ENCODE data around the gene MTCL1.

Gene MTCL1

GRCh38 chr18:8658858-8659485, 46.4 kb upstream of the MTCL1 start:
- Histone ChIP-seq H3K79me1 (ENCODE audit: low read length) (no peaks in the 10 kb centered on the region), H4K8ac (ENCODE audit: low read depth, low read length) (no peak overlapping the region), H3K27ac (ENCODE audit: low read depth, low read length) (no peak overlapping the region), H3K18ac (ENCODE audit: low read length) (no peak overlapping the region), H2BK5ac (ENCODE audit: low read depth, low read length, poor library complexity) (no peak overlapping the region), H3K4ac (ENCODE audit: low read depth, low read length) (no peak overlapping the region), H3K4me1 (ENCODE audit: control insufficient read depth in 1 of 2, insufficient read depth in 2 of 2, low read length in 2 of 2) (peaks cover 0 to 3% of the 10 kb centered on the region in 2 experiments), H2AK5ac (ENCODE audit: low read length) (no peak overlapping the region), H3K4me3 (ENCODE audit: low read depth, low read length) (no peak overlapping the region), H3K9ac (ENCODE audit: low read length) (no peak overlapping the region), H3K79me2 (ENCODE audit: control insufficient read depth, insufficient read depth, low read length, poor library complexity) (no peaks in the 10 kb centered on the region), H3K23ac (ENCODE audit: low read length) (no peak overlapping the region), H3K14ac (ENCODE audit: low read length) (no peak overlapping the region), H3K4me2 (ENCODE audit: low read length) (no peak overlapping the region), H3K27me3 (ENCODE audit: insufficient read depth, low read length) (no peaks in the 10 kb centered on the region), H2BK120ac (ENCODE audit: insufficient read depth, low read length, poor library complexity) (no peak overlapping the region), H3K36me3 (ENCODE audit: control insufficient read depth in 1 of 2, insufficient read depth in 2 of 2, low read length in 2 of 2) (no peaks in the 10 kb centered on the region), H4K91ac (ENCODE audit: low read depth, low read length) (no peak overlapping the region), H2BK12ac (ENCODE audit: low read length) (no peak overlapping the region), H3K9me3 (ENCODE audit: insufficient read depth, low read depth, low read length) (no peaks in the 10 kb centered on the region), H2AFZ (ENCODE audit: insufficient read depth, low read length, poor library complexity) (no peak overlapping the region), H4K12ac (ENCODE audit: low read depth, low read length) (no peak overlapping the region)
- WGBS (ENCODE audit: extremely low coverage, insufficient coverage, insufficient read length): no CpG with 5 or more reads among the region's 31 CpGs
- no peak for DNase-seq

- Histone ChIP-seq H2BK5ac (ENCODE audit: low read depth, low read length, poor library complexity) (no peak overlapping the region), H3K9me3 (ENCODE audit: insufficient read depth, low read depth, low read length) (no peaks in the 10 kb centered on the region), H3K4me3 (ENCODE audit: low read depth, low read length) (no peak overlapping the region), H3K9ac (ENCODE audit: low read length) (no peak overlapping the region), H4K12ac (ENCODE audit: low read depth, low read length) (no peak overlapping the region), H2BK120ac (ENCODE audit: insufficient read depth, low read length, poor library complexity) (no peak overlapping the region), H3K23ac (ENCODE audit: low read length) (no peak overlapping the region), H4K91ac (ENCODE audit: low read depth, low read length) (no peak overlapping the region), H3K14ac (ENCODE audit: low read length) (no peak overlapping the region), H3K36me3 (ENCODE audit: control insufficient read depth in 1 of 2, insufficient read depth in 2 of 2, low read length in 2 of 2) (no peaks in the 10 kb centered on the region), H3K4me2 (ENCODE audit: low read length) (no peak overlapping the region), H3K79me1 (ENCODE audit: low read length) (no peaks in the 10 kb centered on the region), H2AK5ac (ENCODE audit: low read length) (no peak overlapping the region), H3K79me2 (ENCODE audit: control insufficient read depth, insufficient read depth, low read length, poor library complexity) (no peaks in the 10 kb centered on the region), H3K27me3 (ENCODE audit: insufficient read depth, low read length) (no peaks in the 10 kb centered on the region), H4K8ac (ENCODE audit: low read depth, low read length) (no peak overlapping the region), H3K4me1 (ENCODE audit: control insufficient read depth in 1 of 2, insufficient read depth in 2 of 2, low read length in 2 of 2) (peaks cover 0 to 3% of the 10 kb centered on the region in 2 experiments), H3K27ac (ENCODE audit: low read depth, low read length) (no peak overlapping the region), H2AFZ (ENCODE audit: insufficient read depth, low read length, poor library complexity) (no peak overlapping the region), H2BK12ac (ENCODE audit: low read length) (no peak overlapping the region), H3K18ac (ENCODE audit: low read length) (no peak overlapping the region), H3K4ac (ENCODE audit: low read depth, low read length) (no peak overlapping the region)
- no peak for DNase-seq
- WGBS (ENCODE audit: extremely low coverage, insufficient coverage, insufficient read length): no CpG with 5 or more reads among the region's 36 CpGs
Observed at GRCh38 chr18:8659609-8660242, 45.6 kb upstream of the MTCL1 start.

- DNase-seq: no peak
- Histone ChIP-seq H4K12ac (ENCODE audit: low read depth, low read length) (no peak overlapping the region), H2BK12ac (ENCODE audit: low read length) (no peak overlapping the region), H3K27me3 (ENCODE audit: insufficient read depth, low read length) (no peaks in the 10 kb centered on the region), H3K4ac (ENCODE audit: low read depth, low read length) (no peak overlapping the region), H3K27ac (ENCODE audit: low read depth, low read length) (no peak overlapping the region), H3K79me2 (ENCODE audit: control insufficient read depth, insufficient read depth, low read length, poor library complexity) (no peaks in the 10 kb centered on the region), H3K36me3 (ENCODE audit: control insufficient read depth in 1 of 2, insufficient read depth in 2 of 2, low read length in 2 of 2) (no peaks in the 10 kb centered on the region), H4K8ac (ENCODE audit: low read depth, low read length) (no peak overlapping the region), H4K91ac (ENCODE audit: low read depth, low read length) (no peak overlapping the region), H3K18ac (ENCODE audit: low read length) (no peak overlapping the region), H3K23ac (ENCODE audit: low read length) (no peak overlapping the region), H2BK120ac (ENCODE audit: insufficient read depth, low read length, poor library complexity) (no peak overlapping the region), H3K9me3 (ENCODE audit: insufficient read depth, low read depth, low read length) (no peaks in the 10 kb centered on the region), H3K9ac (ENCODE audit: low read length) (no peak overlapping the region), H3K4me1 (ENCODE audit: control insufficient read depth in 1 of 2, insufficient read depth in 2 of 2, low read length in 2 of 2) (peaks cover 0 to 3% of the 10 kb centered on the region in 2 experiments), H2AK5ac (ENCODE audit: low read length) (no peak overlapping the region), H3K79me1 (ENCODE audit: low read length) (no peaks in the 10 kb centered on the region), H3K4me2 (ENCODE audit: low read length) (no peak overlapping the region), H3K4me3 (ENCODE audit: low read depth, low read length) (no peak overlapping the region), H2BK5ac (ENCODE audit: low read depth, low read length, poor library complexity) (no peak overlapping the region), H2AFZ (ENCODE audit: insufficient read depth, low read length, poor library complexity) (no peak overlapping the region), H3K14ac (ENCODE audit: low read length) (no peak overlapping the region)
- no CpG with 5 or more reads among the region's 5 CpGs for WGBS (ENCODE audit: extremely low coverage, insufficient coverage, insufficient read length)
Observed at GRCh38 chr18:8660316-8660715, 45.0 kb upstream of the MTCL1 start.

- Histone ChIP-seq H3K9ac (ENCODE audit: low read length) (no peak overlapping the region), H2BK5ac (ENCODE audit: low read depth, low read length, poor library complexity) (no peak overlapping the region), H3K23ac (ENCODE audit: low read length) (no peak overlapping the region), H3K79me1 (ENCODE audit: low read length) (no peaks in the 10 kb centered on the region), H3K36me3 (ENCODE audit: control insufficient read depth in 1 of 2, insufficient read depth in 2 of 2, low read length in 2 of 2) (no peaks in the 10 kb centered on the region), H2BK120ac (ENCODE audit: insufficient read depth, low read length, poor library complexity) (no peak overlapping the region), H3K14ac (ENCODE audit: low read length) (no peak overlapping the region), H3K79me2 (ENCODE audit: control insufficient read depth, insufficient read depth, low read length, poor library complexity) (no peaks in the 10 kb centered on the region), H4K91ac (ENCODE audit: low read depth, low read length) (no peak overlapping the region), H2AFZ (ENCODE audit: insufficient read depth, low read length, poor library complexity) (no peak overlapping the region), H3K4me2 (ENCODE audit: low read length) (no peak overlapping the region), H2BK12ac (ENCODE audit: low read length) (no peak overlapping the region), H3K18ac (ENCODE audit: low read length) (no peak overlapping the region), H3K4me3 (ENCODE audit: low read depth, low read length) (no peak overlapping the region), H3K27ac (ENCODE audit: low read depth, low read length) (no peak overlapping the region), H3K4me1 (ENCODE audit: control insufficient read depth in 1 of 2, insufficient read depth in 2 of 2, low read length in 2 of 2) (peaks cover 0 to 3% of the 10 kb centered on the region in 2 experiments), H3K27me3 (ENCODE audit: insufficient read depth, low read length) (no peaks in the 10 kb centered on the region), H4K12ac (ENCODE audit: low read depth, low read length) (no peak overlapping the region), H4K8ac (ENCODE audit: low read depth, low read length) (no peak overlapping the region), H3K9me3 (ENCODE audit: insufficient read depth, low read depth, low read length) (no peaks in the 10 kb centered on the region), H3K4ac (ENCODE audit: low read depth, low read length) (no peak overlapping the region), H2AK5ac (ENCODE audit: low read length) (no peak overlapping the region)
- no peak for DNase-seq
- no CpG with 5 or more reads among the region's 18 CpGs for WGBS (ENCODE audit: extremely low coverage, insufficient coverage, insufficient read length)
Observed at GRCh38 chr18:8661754-8662559, 43.4 kb upstream of the MTCL1 start.

All from trophoblast cell (in vitro differentiated cells and primary cell).